Measurements from ENCODE around the gene NFATC1.

Gene NFATC1

DNA sequence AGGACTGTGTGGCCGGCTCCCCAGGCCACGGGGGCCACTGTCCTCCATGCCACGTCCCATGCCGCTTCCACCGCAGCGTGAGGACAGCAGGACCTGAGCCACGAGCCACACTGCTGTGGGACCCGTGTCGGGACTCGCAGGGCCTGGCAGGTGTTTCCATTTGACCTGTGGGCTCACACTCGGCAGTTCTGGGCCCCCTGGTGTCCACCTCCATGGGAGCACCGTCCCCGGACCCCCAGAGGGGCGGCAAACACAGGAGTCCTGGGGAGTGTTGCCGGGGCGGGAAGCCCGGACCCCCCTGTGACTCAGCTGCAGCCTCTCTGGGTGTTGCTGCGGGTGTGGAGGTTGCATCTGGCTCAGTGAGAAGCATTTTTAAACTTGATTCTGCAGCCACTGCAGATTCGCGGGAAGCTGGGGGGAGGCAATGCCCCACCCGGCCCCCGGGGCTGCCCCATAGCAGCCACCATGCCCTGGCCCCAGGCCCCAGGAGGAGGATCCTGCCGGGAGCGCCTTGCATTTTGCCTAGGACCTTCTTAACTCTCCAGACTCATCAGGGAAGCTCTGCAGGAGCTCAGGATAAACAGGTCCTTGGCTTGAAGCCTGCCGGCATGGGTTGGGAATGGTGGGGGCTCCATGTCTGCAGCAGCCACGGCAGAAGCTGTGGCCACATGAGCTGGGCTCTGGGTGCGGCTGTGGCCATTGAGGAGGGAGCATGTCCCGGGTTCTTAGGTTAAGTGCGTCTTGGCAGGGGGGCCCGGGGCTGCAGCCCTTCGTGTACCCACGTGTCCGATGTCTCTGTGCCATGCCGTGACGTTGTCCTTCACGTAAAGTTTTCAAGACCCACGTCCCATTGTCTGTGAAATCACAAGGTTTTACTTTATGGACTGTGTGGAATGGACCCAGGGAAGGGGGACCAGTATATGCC lies 30.9 kb downstream of the NFATC1 start:
- H3K4me1 ChIP-seq (ENCODE audit: control insufficient read depth, insufficient read depth, low read length, poor library complexity, severe bottlenecking), result no peaks in the 10 kb centered on the region
- H3K27me3 ChIP-seq (replicated peaks; ENCODE audit: control insufficient read depth, insufficient read depth, low read length, poor library complexity, severe bottlenecking), result no peaks in the 10 kb centered on the region
- no peak for DNase-seq
- no peaks in the 10 kb centered on the region for H3K9me3 ChIP-seq (ENCODE audit: control insufficient read depth, low read length)
- H3K36me3 ChIP-seq (ENCODE audit: control insufficient read depth, insufficient read depth, low read length), result peaks cover 18% of the 10 kb centered on the region
- no peak overlapping the region for H3K27ac ChIP-seq (ENCODE audit: insufficient read depth, low read length, poor library complexity, severe bottlenecking)
- H3K4me3 ChIP-seq (ENCODE audit: insufficient read depth, low read depth, low read length, poor library complexity, severe bottlenecking), result no peak overlapping the region

- no peak overlapping the region for H3K27ac ChIP-seq (ENCODE audit: insufficient read depth, low read length, poor library complexity, severe bottlenecking)
- H3K27me3 ChIP-seq (replicated peaks; ENCODE audit: control insufficient read depth, insufficient read depth, low read length, poor library complexity, severe bottlenecking), result no peaks in the 10 kb centered on the region
- no peaks in the 10 kb centered on the region for H3K4me1 ChIP-seq (ENCODE audit: control insufficient read depth, insufficient read depth, low read length, poor library complexity, severe bottlenecking)
- DNase-seq, result no peak
- H3K36me3 ChIP-seq (ENCODE audit: control insufficient read depth, insufficient read depth, low read length), result peaks cover 20% of the 10 kb centered on the region
- no peaks in the 10 kb centered on the region for H3K9me3 ChIP-seq (ENCODE audit: control insufficient read depth, low read length)
- no peak overlapping the region for H3K4me3 ChIP-seq (ENCODE audit: insufficient read depth, low read depth, low read length, poor library complexity, severe bottlenecking)
Observed at GRCh38 chr18:79427368-79428225, 31.9 kb downstream of the NFATC1 start.

DNA sequence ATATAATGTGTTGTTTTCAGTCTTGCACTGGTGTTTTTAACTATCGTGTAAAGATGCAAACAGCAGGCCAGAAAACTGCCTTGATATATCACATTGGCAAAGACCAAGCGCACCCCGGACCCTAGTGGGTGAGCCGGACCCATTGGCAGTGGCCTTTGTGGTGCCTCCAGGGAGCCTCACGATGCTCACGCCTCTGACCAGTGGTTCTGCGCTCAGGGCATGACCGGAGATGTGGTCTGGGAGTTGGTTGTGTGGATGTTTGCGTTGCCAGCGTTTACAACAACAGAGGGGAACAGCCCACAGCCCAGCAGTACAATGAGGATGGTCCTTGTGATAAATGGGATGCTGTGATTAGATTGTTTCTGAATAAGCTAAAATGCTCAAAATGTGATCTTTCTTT lies 32.6 kb downstream of the NFATC1 start:
- DNase-seq, result no peak
- H3K9me3 ChIP-seq (ENCODE audit: control insufficient read depth, low read length), result no peaks in the 10 kb centered on the region
- no peak overlapping the region for H3K4me3 ChIP-seq (ENCODE audit: insufficient read depth, low read depth, low read length, poor library complexity, severe bottlenecking)
- H3K27me3 ChIP-seq (replicated peaks; ENCODE audit: control insufficient read depth, insufficient read depth, low read length, poor library complexity, severe bottlenecking), result no peaks in the 10 kb centered on the region
- H3K27ac ChIP-seq (ENCODE audit: insufficient read depth, low read length, poor library complexity, severe bottlenecking), result no peak overlapping the region
- peaks cover 17% of the 10 kb centered on the region for H3K36me3 ChIP-seq (ENCODE audit: control insufficient read depth, insufficient read depth, low read length)
- H3K4me1 ChIP-seq (ENCODE audit: control insufficient read depth, insufficient read depth, low read length, poor library complexity, severe bottlenecking), result no peaks in the 10 kb centered on the region

- no peak overlapping the region for H3K4me3 ChIP-seq (ENCODE audit: insufficient read depth, low read depth, low read length, poor library complexity, severe bottlenecking)
- peaks cover under 1% of the 10 kb centered on the region for H3K4me1 ChIP-seq (ENCODE audit: control insufficient read depth, insufficient read depth, low read length, poor library complexity, severe bottlenecking)
- no peaks in the 10 kb centered on the region for H3K27me3 ChIP-seq (replicated peaks; ENCODE audit: control insufficient read depth, insufficient read depth, low read length, poor library complexity, severe bottlenecking)
- H3K36me3 ChIP-seq (ENCODE audit: control insufficient read depth, insufficient read depth, low read length), result peaks cover 28% of the 10 kb centered on the region
- DNase-seq, result no peak
- H3K27ac ChIP-seq (ENCODE audit: insufficient read depth, low read length, poor library complexity, severe bottlenecking), result no peak overlapping the region
- H3K9me3 ChIP-seq (ENCODE audit: control insufficient read depth, low read length), result no peaks in the 10 kb centered on the region
Observed at GRCh38 chr18:79429381-79429780, 33.7 kb downstream of the NFATC1 start.

GRCh38 chr18:79429785-79430281 lies 34.1 kb downstream of the NFATC1 start:
- Histone ChIP-seq H3K4me1 (ENCODE audit: control insufficient read depth, insufficient read depth, low read length, poor library complexity, severe bottlenecking) (peaks cover 2% of the 10 kb centered on the region), H3K27me3 (replicated peaks; ENCODE audit: control insufficient read depth, insufficient read depth, low read length, poor library complexity, severe bottlenecking) (no peaks in the 10 kb centered on the region), H3K4me3 (ENCODE audit: insufficient read depth, low read depth, low read length, poor library complexity, severe bottlenecking) (no peak overlapping the region), H3K27ac (ENCODE audit: insufficient read depth, low read length, poor library complexity, severe bottlenecking) (no peak overlapping the region), H3K9me3 (ENCODE audit: control insufficient read depth, low read length) (no peaks in the 10 kb centered on the region), H3K36me3 (ENCODE audit: control insufficient read depth, insufficient read depth, low read length) (peaks cover 28% of the 10 kb centered on the region)
- no peak for DNase-seq

DNA sequence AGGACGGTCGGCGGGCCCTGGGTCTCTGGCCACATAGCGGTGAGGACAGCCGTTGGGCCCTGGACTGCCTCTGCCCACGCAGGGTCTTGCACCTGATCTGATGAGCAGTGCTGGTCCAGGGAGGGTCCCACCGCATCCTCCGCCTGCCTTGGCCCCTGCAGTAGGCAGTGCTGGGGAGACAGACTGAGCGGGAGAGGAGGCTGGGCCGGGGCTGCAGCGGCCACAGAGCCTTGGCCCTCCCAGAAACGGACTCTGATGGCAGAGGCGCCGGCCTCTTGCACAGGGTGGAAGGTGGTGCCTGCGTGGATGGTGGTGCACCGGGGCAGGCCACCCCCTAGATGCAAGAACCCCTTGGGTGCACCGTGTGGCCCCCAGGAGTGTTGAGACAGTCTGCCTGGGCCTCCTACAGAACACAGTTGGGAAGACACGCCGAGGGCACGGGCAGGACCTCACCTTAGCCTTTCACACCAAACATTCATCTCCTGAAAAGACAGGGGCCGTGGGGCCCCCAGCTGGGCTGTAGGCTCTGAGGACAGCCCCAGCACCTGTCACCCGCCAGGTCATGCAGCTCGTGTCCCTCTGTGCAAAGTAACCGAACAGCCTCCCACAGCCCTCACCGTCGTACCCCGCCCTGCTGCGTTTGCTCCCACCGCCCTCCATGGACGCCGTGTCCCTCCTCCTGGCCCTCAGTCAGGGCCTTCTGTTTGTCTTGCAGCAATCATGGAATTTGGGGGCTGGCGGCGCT lies 36.8 kb downstream of the NFATC1 start:
- Histone ChIP-seq H3K9me3 (ENCODE audit: control insufficient read depth, low read length) (no peaks in the 10 kb centered on the region), H3K4me1 (ENCODE audit: control insufficient read depth, insufficient read depth, low read length, poor library complexity, severe bottlenecking) (peaks cover 10% of the 10 kb centered on the region), H3K27me3 (replicated peaks; ENCODE audit: control insufficient read depth, insufficient read depth, low read length, poor library complexity, severe bottlenecking) (no peaks in the 10 kb centered on the region), H3K4me3 (ENCODE audit: insufficient read depth, low read depth, low read length, poor library complexity, severe bottlenecking) (no peak overlapping the region), H3K27ac (ENCODE audit: insufficient read depth, low read length, poor library complexity, severe bottlenecking) (no peak overlapping the region), H3K36me3 (ENCODE audit: control insufficient read depth, insufficient read depth, low read length) (peaks cover 18% of the 10 kb centered on the region)
- DNase-seq, result no peak

GRCh38 chr18:79433431-79433830 lies 37.7 kb downstream of the NFATC1 start:
- Histone ChIP-seq H3K36me3 (ENCODE audit: control insufficient read depth, insufficient read depth, low read length) (peaks cover 22% of the 10 kb centered on the region), H3K27me3 (replicated peaks; ENCODE audit: control insufficient read depth, insufficient read depth, low read length, poor library complexity, severe bottlenecking) (no peaks in the 10 kb centered on the region), H3K4me1 (ENCODE audit: control insufficient read depth, insufficient read depth, low read length, poor library complexity, severe bottlenecking) (peaks cover 10% of the 10 kb centered on the region), H3K4me3 (ENCODE audit: insufficient read depth, low read depth, low read length, poor library complexity, severe bottlenecking) (no peak overlapping the region), H3K27ac (ENCODE audit: insufficient read depth, low read length, poor library complexity, severe bottlenecking) (no peak overlapping the region), H3K9me3 (ENCODE audit: control insufficient read depth, low read length) (no peaks in the 10 kb centered on the region)
- no peak for DNase-seq

GRCh38 chr18:79434607-79435401 lies 39.1 kb downstream of the NFATC1 start:
- H3K9me3 ChIP-seq (ENCODE audit: control insufficient read depth, low read length), result no peaks in the 10 kb centered on the region
- H3K4me1 ChIP-seq (ENCODE audit: control insufficient read depth, insufficient read depth, low read length, poor library complexity, severe bottlenecking), result peaks cover 12% of the 10 kb centered on the region
- no peak overlapping the region for H3K27ac ChIP-seq (ENCODE audit: insufficient read depth, low read length, poor library complexity, severe bottlenecking)
- no peak overlapping the region for H3K4me3 ChIP-seq (ENCODE audit: insufficient read depth, low read depth, low read length, poor library complexity, severe bottlenecking)
- H3K36me3 ChIP-seq (ENCODE audit: control insufficient read depth, insufficient read depth, low read length), result peaks cover 26% of the 10 kb centered on the region
- no peak for DNase-seq
- H3K27me3 ChIP-seq (replicated peaks; ENCODE audit: control insufficient read depth, insufficient read depth, low read length, poor library complexity, severe bottlenecking), result no peaks in the 10 kb centered on the region
